GM19238 (cell line): ENCODE results near the gene SCN2B.

ENCODE experiments used
- DNase-seq: peaks from one replicate; pipeline ENCODE4 v3.0.0; 2011; ENCODE audit warnings: low spot score; ENCODE audit not compliant: insufficient read length

The SCN2B gene

DNA sequence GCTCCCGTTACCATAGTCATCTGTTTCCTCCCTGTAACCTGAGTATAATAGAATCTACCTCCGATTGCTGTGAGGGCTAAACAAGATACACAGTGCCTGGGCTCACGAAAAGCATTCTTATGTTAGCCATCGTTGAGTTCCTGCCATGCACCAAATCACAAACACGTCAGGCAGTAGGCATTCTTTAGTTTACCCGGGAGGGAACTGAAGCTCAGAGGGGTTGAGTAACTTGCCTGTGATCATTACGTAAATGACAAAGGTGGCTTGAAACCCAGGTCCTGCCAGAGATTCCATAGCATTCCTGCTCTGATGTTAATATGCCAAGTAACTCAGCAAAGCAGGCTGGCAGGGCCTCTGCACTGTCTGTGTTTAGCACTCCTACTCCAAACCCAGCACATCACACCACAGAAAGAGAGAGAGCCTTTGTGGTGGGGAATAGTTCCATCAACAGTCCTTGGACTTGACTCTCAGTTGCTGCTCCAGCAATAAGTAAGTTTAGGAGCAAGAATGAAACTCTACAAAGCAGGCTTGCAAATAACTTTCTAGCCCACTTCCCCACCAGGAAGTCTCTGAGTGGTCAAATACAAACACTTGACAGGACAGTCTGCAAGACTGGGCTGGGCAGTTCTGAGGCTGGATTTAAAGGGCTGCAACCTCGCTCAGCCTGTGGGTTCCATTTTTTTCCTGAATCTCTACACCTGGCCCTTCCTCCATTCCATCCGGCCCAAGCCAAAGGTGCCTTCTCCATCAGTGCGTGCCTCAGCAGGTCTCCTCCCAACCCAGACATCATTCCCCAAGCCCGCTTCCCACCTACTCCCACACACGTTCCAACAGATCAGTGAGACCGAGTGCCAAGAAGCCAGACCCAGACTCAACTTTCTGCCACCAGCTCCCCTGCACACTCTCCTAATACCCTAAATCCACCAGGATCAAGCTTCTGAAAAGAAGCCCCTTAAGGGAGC is 1.1 kb downstream of the SCN2B start:
- DNase-seq, result no peak

GRCh38 chr11:118174006-118174567 is 2.4 kb downstream of the SCN2B start:
- no peak for DNase-seq

GRCh38 chr11:118172356-118172755 is 4.1 kb downstream of the SCN2B start:
- no peak for DNase-seq

- peak; percentile 79 for DNase-seq
These were observed 5.0 kb downstream of the SCN2B start for GRCh38 chr11:118171269-118172062.

- DNase-seq, result no peak
These were observed 5.6 kb downstream of the SCN2B start for GRCh38 chr11:118170882-118171268.

DNA sequence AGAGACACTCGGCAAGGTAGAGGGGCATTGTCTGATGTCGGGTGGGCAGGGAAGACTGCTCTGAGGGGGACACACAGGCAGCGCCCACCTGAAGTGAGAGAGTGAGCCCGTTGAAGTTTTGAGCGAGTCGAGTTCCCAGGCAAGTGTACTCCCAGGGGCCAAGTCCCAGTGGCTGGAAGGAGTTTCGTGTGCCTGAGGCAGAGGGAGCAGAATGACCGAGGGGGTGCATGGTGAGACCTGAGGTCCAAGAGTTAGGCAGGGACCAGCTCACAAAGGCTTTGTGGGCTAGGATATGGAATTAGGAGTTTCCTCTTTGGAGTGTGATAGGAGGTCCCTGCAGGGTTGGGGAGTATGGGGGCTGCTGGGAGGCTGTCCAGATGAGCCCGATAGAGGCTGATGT is 6.2 kb downstream of the SCN2B start:
- no peak for DNase-seq

DNA sequence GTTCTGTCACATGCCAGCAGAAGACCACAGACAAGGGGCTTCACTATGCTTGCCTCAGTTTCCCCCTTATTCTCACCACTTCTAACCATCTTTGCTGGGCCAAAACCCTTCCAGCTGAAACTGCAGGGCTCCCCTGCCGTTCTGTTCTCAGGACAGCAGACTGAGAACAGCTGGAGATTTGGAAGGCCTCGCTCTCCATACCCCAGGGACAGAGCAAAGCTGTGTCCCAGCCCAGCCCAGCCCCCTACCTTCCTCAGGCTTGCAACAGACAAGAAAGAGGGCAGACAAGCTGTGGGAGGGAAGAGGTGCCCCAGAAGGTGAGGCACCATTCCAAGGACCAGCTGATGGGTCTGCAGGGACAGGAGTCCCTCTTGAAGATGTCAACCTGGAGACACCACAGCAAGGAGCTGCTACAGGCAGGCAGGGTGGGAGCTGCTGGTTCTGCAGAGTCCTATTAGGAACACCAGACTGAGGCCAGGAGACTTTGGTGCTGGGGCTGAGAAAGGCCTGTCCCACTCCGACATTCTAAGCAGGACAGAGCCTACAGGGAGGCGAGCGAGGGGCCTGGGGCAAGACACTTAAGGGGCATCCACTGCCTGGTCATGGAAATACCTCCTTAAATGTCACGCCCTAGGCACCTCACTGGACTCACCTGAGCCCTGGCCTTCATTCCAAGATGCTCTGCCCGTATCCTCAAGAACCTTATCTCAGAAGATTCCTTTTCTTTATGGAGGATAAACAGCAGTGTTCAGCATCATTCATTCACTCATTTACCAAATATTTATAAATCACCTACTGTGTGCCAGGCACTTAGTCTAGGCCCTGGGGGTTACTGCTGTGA is 6.9 kb downstream of the SCN2B start:
- DNase-seq, result no peak

GRCh38 chr11:118168751-118169150 is 7.7 kb downstream of the SCN2B start:
- no peak for DNase-seq

DNA sequence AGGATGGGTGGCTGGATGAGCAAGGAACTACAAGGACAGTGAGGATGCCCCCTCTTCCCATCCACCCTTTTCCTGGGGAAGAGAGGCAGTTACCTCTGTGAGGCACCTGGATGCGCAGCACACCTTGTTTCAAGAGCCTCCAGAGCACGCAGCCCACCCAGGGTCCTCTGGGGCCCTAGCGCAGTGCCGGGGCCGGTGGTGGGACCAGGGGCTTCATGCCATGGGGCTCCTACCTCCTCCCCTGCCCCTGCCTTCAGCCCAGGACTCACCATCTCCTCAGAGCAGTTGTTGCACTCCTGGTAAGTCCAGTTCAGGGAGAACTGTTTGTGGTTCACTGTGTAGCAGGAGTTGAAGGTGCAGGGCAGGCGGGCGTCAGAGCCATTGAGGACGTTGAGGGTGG is 8.1 kb downstream of the SCN2B start:
- DNase-seq, result no peak

DNA sequence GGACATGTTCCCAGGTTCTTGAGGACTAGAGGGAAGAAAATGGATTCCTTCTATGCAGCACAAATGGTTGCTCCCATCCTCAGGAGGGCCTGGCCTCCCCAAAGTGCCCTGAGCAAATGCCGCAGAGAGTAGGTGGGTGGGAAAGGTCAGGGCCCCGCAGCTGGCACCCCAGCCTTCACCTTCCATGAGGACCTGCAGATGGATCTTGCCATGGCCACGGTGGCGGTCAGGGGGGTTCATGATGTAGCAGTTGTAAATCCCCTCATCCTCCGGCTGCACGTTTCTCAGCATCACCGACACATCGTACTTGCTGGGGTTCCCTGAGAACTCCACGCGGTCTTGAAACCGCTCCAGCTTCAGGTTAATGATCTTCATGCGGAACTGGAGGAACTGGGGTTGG is 8.5 kb downstream of the SCN2B start:
- no peak for DNase-seq

GRCh38 chr11:118167253-118167652 is 9.2 kb downstream of the SCN2B start:
- no peak for DNase-seq

GRCh38 chr11:118166641-118167040 is 9.8 kb downstream of the SCN2B start:
- no peak for DNase-seq

DNA sequence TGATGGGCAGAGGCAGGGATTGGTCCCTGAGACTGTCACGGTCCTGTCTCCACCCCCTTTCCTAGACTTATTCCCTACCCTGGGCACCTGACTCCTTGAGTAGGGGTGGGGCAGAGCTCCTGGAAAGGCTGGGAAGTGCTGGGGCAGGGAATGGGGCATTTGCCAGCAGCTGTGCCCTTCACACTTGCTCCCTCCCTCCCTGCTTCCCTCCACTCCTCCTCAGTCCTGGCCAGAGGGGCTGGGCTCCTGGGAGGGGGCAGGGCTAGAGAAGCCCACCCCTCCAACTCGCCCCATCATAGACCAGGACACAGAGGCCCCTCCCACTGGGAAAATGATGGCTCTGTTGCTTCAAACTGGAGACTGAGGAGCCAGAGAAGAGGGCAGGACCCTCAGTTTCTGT is 11.6 kb downstream of the SCN2B start:
- no peak for DNase-seq

- DNase-seq, result no peak
These were observed 12.9 kb downstream of the SCN2B start for GRCh38 chr11:118163494-118163893.

GRCh38 chr11:118162846-118163245 is 13.6 kb downstream of the SCN2B start:
- no peak for DNase-seq

GRCh38 chr11:118161786-118162185 is 14.7 kb downstream of the SCN2B start:
- no peak for DNase-seq

GRCh38 chr11:118157186-118157895 is 19.1 kb downstream of the SCN2B start:
- DNase-seq, result no peak

- no peak for DNase-seq
These were observed 19.8 kb downstream of the SCN2B start for GRCh38 chr11:118156531-118157185.

GRCh38 chr11:118155776-118156530 is 20.5 kb downstream of the SCN2B start:
- no peak for DNase-seq
